HG03565 (cell line): Measurements from ENCODE around the gene ADM2.
"Not testable (repeated sequence)": the region's sequence is repeated elsewhere in the genome, so short reads cannot be mapped to it uniquely, and the experiment has no call there.

Experiments
- ATAC-seq: cut with Tn5 transposase; IDR thresholded peaks from one replicate; pipeline ENCODE4 v1.9.1; 2021; ENCODE audit warnings: mild to moderate bottlenecking, moderate library complexity; ENCODE audit not compliant: unreplicated experiment

Gene ADM2

GRCh38 chr22:50533856-50534711 lies 52.7 kb downstream of the ADM2 start:
- ATAC-seq = not testable (repeated sequence)

DNA sequence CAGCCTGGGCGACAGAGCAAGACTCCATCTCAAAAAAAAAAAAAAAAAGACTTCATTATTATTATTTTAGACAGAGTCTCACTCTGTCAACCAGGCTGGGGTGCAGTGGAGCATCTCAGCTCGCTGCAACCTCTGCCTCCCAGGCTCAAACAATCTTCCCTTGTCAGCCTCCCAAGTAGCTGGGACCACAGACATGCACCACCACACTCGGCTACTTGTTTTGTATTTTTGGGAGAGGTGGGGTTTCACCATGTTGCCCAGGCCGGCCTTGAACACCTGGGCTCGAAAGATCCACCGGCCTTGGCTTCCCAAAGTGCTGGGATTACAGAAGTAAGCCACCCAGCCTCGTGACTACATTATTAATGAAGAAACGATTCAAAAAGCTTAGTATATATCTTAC lies 53.8 kb downstream of the ADM2 start:
- no peak for ATAC-seq
